ENCODE data around the gene PROX2. TPM values are rescaled to one million over a fixed set of nuclear protein-coding genes. Genes with fewer than 3 reads are reported as not detected.
A peak's percentile ranks its signal among the peaks of the same experiment; 100 is the strongest.

PROX2 gene
- total RNA-seq, 4 donors from 2014 or later: 0.10 to 0.42 TPM; not detected in 2

DNA sequence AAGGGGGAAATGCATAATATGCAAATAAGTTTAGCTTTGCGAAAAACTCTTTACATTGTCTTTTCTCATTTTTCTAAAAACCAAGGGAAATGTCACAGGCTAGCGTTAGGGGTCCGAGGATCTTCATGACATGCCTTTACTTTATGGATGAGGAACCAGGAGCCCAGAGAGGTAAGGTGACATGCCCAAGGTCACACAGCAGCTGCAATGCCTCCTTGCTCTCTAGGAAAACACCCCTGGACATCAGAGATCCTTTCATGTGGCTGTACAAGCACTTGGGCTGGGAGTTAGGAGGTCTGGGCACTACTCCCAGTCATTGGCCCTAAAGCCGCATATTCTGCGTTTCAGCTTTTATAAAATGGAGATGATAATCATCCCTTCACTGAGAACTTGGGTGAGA lies 741 bp downstream of the PROX2 start:
- intact Hi-C loops (cut with DNase I; ENCODE audit: low total_unique reads): no loop called here
- DNase-seq (ENCODE audit: low spot score in 2 of 2): no peak
- WGBS, 2 donors: 94 to 95% methylated on average over 5 of the region's 5 CpGs
- TF ChIP-seq, protein P1, sequence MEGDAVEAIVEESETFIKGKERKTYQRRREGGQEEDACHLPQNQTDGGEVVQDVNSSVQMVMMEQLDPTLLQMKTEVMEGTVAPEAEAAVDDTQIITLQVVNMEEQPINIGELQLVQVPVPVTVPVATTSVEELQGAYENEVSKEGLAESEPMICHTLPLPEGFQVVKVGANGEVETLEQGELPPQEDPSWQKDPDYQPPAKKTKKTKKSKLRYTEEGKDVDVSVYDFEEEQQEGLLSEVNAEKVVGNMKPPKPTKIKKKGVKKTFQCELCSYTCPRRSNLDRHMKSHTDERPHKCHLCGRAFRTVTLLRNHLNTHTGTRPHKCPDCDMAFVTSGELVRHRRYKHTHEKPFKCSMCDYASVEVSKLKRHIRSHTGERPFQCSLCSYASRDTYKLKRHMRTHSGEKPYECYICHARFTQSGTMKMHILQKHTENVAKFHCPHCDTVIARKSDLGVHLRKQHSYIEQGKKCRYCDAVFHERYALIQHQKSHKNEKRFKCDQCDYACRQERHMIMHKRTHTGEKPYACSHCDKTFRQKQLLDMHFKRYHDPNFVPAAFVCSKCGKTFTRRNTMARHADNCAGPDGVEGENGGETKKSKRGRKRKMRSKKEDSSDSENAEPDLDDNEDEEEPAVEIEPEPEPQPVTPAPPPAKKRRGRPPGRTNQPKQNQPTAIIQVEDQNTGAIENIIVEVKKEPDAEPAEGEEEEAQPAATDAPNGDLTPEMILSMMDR (IDR thresholded peaks at IDR 0.05): no peak
- no peak for TF ChIP-seq POLR2A (IDR thresholded peaks at IDR 0.05)
- no peak overlapping the region for H3K4me3 ChIP-seq (ENCODE audit: low read depth, poor library complexity, severe bottlenecking)

DNA sequence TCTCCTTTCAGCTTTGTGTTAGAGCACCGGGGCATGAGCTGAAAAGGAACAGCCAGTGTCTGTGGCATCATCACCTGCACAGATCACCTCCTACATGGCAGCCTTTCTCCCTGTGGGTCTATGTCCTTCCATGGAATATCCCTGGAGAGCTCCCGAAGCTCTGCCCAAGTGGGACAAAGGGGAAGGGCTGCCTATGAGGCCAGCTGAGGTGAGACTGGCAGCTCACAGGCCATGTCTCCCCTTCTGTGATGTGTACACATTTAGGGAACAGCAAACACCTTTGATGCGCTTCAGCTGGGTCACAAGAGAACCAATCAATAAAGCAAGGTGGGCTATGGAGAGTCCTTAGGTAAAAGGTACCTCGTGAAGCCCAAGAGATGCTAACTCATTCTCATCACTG lies 4.1 kb downstream of the PROX2 start:
- 87 to 95% methylated on average over 4 of the region's 4 CpGs for WGBS, 2 donors
- intact Hi-C loops (cut with DNase I; ENCODE audit: low total_unique reads): no loop called here
- no peak overlapping the region for H3K4me3 ChIP-seq (ENCODE audit: low read depth, poor library complexity, severe bottlenecking)
- no peak for DNase-seq (ENCODE audit: low spot score in 2 of 2)
- TF ChIP-seq, protein P1 (IDR thresholded peaks at IDR 0.05): no peak
- no peak for TF ChIP-seq POLR2A (IDR thresholded peaks at IDR 0.05)

DNA sequence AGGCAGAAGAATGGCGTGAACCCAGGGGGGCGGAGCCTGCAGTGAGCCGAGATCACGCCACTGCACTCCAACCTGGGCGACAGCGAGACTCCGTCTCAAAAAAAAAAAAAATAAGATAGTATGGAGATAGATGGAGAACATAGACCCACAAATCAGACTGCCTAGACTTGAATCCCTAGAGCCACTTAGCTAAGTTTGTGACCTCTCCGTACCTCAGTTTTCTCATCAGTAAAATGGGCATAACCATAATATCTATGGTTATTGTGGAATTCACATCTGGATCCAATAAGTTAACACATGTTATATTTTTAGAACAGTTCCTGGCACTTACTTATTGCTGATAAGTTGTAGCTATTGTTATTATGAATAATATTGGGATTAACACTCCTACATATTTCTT lies 7.2 kb downstream of the PROX2 start:
- no peak for DNase-seq (ENCODE audit: low spot score in 2 of 2)
- TF ChIP-seq, protein P1 (IDR thresholded peaks at IDR 0.05): no peak
- TF ChIP-seq POLR2A (IDR thresholded peaks at IDR 0.05): no peak
- H3K4me3 ChIP-seq (ENCODE audit: low read depth, poor library complexity, severe bottlenecking): no peak overlapping the region
- intact Hi-C loops (cut with DNase I; ENCODE audit: low total_unique reads): no loop called here
- 92 to 95% methylated on average over 8 of the region's 8 CpGs for WGBS, 2 donors

DNA sequence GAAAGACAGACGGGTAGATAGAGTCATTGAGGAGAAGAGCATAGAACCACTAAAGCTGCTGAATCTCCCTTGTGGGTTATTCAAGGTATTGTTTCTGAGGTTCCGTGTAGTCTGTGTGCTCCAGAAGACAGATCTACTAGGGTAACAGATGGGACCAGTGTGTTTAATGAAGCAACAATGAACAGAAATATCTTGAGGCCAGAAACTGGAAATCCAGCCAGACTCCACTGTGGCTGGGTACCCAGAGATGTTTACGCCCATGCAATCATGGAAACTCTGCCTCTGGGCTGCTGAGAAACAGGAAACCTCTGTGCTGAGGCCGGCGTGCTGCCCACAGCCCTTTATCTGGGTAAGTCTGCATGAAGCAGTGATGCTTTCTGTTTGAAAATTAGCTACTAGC lies 8.3 kb downstream of the PROX2 start:
- 37 to 38% methylated on average over 5 of the region's 5 CpGs for WGBS, 2 donors
- peak; percentile 41 to 87 for DNase-seq (ENCODE audit: low spot score in 2 of 2)
- intact Hi-C loops (cut with DNase I; ENCODE audit: low total_unique reads): no loop called here
- H3K4me3 ChIP-seq (ENCODE audit: low read depth, poor library complexity, severe bottlenecking): no peak overlapping the region
- no peak for TF ChIP-seq POLR2A (IDR thresholded peaks at IDR 0.05)

DNA sequence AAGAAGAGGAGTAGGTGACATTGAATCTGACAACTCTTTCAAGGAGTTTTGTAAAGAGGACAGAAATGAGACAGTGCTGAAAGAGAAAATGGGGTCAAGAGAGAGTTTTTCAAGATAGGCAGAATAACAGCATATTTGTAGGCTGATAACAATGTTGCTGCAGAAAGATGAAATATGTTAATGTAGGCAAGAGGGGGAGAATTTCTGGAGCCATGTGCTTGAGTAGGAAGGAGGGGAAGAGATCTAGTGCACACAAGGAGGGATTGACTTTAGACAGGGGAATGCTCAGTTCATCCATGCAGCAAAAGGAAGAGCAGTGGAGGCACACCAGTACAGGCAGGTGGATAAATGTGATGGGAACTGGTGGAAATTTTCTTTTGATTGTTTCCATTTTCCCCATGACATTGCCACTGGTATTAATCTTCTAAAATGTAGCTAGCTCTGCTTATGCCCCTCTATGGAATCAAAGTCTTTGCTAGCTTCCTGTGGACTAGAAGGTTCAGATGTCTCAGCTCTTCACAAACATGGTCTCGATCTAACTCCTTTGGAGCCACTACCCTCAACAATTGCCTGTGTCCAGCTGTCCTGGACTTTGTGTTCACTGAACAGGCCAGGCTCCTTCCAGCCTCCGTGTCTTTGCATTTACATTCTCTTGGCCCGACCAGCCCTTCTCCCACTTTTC lies 9.1 kb downstream of the PROX2 start:
- WGBS, 2 donors: 80 to 87% methylated on average over 3 of the region's 3 CpGs
- TF ChIP-seq POLR2A (IDR thresholded peaks at IDR 0.05): no peak
- no peak for DNase-seq (ENCODE audit: low spot score in 2 of 2)
- H3K4me3 ChIP-seq (ENCODE audit: low read depth, poor library complexity, severe bottlenecking): no peak overlapping the region
- intact Hi-C loops (cut with DNase I; ENCODE audit: low total_unique reads): no loop called here

DNA sequence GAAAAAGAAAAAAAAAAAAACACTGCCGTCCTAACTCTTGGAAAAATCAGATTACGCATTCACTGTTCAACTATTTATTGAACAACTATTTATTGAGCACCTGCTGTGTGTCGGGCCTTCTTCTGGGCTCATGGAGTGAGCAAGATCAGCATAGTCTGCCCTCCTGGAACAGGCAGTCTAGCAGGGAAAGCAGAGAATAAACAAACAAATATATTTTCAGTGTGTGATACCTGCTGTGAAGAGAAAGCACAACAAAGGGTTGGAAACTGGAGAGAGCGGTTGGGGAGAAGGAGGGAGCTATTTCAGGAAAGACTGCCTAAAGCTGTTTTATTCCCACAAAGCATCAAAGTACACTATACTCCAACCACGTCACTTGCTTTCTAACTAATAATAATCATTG lies 10.8 kb downstream of the PROX2 start:
- 89 to 98% methylated on average over 5 of the region's 5 CpGs for WGBS, 2 donors
- no peak for TF ChIP-seq POLR2A (IDR thresholded peaks at IDR 0.05)
- TF ChIP-seq, protein P1 (IDR thresholded peaks at IDR 0.05): no peak
- intact Hi-C loops (cut with DNase I; ENCODE audit: low total_unique reads): no loop called here
- no peak for DNase-seq (ENCODE audit: low spot score in 2 of 2)
- no peak overlapping the region for H3K4me3 ChIP-seq (ENCODE audit: low read depth, poor library complexity, severe bottlenecking)

DNA sequence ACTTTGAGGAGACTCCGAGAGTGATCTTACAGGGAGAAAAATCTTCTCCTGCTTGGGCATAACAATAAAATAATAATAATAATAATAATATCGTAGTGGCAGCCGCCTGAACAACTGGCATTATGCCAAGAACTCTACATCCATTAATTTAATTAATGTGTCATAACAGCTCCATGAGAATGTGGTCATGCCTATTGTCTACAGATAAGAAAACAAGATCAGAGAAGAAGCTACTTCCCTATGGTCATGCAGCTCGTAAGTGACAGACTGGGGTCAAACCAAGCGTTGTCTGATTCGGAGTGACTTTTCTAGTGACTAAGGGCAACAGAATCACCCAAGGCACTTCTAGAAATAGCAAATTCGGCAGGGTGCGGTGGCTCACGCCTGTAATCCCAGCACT lies 11.7 kb downstream of the PROX2 start:
- intact Hi-C loops (cut with DNase I; ENCODE audit: low total_unique reads): loop anchor here (5.0 kb wide), 1 partner anchor 43 kb away; no protein-coding TSS in a partner anchor
- TF ChIP-seq, protein P1 (IDR thresholded peaks at IDR 0.05): no peak
- no peak for TF ChIP-seq POLR2A (IDR thresholded peaks at IDR 0.05)
- H3K4me3 ChIP-seq (ENCODE audit: low read depth, poor library complexity, severe bottlenecking): no peak overlapping the region
- 80 to 88% methylated on average over 9 of the region's 9 CpGs for WGBS, 2 donors
- no peak for DNase-seq (ENCODE audit: low spot score in 2 of 2)

Measured in lower leg skin (tissue), 4 donors.